OCI-LY7 (cell line): ENCODE results near the gene NRN1. TPM values are rescaled to one million over a fixed set of nuclear protein-coding genes. Genes with fewer than 3 reads are reported as not detected.

Experiments
- BruUV-seq: library from RNA; stranded (reverse); fragments of 400-500 nt; replicated peaks from 2 replicates; lab custom pipeline; 2021; lab: Mats Ljungman, UMichigan
- CTCF ChIA-PET: fragments of 300-600 bp; sonication (Branson Sonifier 250); formaldehyde crosslinking; loops from one replicate; lab custom pipeline; 2022; ENCODE audit warnings: antibody characterized with exemption; ENCODE audit not compliant: unreplicated experiment; lab: Charles Lee
- POLR2A ChIA-PET: fragments of 300-600 bp; sonication (Branson Sonifier 250); formaldehyde crosslinking; loops from one replicate; lab custom pipeline; 2022; ENCODE audit warnings: antibody characterized with exemption; lab: Charles Lee
- DNase-seq: peaks from one replicate; pipeline ENCODE4 v3.0.0-alpha.2; 2015; ENCODE audit warnings: low spot score
- H2AFZ ChIP-seq: fragments of 200-600 bp; sonication (generic), shearing (Covaris generic); 2 replicates; pipeline ENCODE4 v1.6.1; 2014; ENCODE audit warnings: mild to moderate bottlenecking, antibody characterized with exemption, low read length, moderate library complexity
- H3K27ac ChIP-seq: fragments of 200-600 bp; sonication (generic); 2 replicates; pipeline ENCODE4 v1.5.1; 2014; ENCODE audit warnings: mixed run types, low read depth, mild to moderate bottlenecking, moderate library complexity, low read length, inconsistent platforms; ENCODE audit not compliant: poor library complexity, severe bottlenecking
- H3K36me3 ChIP-seq: fragments of 200-600 bp; sonication (generic); 2 replicates; pipeline ENCODE4 v1.6.1; 2014; ENCODE audit warnings: mild to moderate bottlenecking, antibody characterized with exemption, low read length, moderate library complexity, mixed read lengths; ENCODE audit not compliant: insufficient read depth
- H3K4me1 ChIP-seq: fragments of 200-600 bp; sonication (generic); 2 replicates; pipeline ENCODE4 v1.5.1; 2014; ENCODE audit warnings: mild to moderate bottlenecking, low read length; ENCODE audit not compliant: insufficient read depth, poor library complexity, severe bottlenecking
- H3K4me2 ChIP-seq: fragments of 200-600 bp; sonication (generic); 2 replicates; pipeline ENCODE4 v1.6.1; 2014; ENCODE audit warnings: mild to moderate bottlenecking, low read length
- H3K4me3 ChIP-seq: fragments of 200-600 bp; sonication (generic); 2 replicates; pipeline ENCODE4 v1.5.1; 2014; ENCODE audit warnings: mild to moderate bottlenecking, low read depth, low read length; ENCODE audit not compliant: poor library complexity, severe bottlenecking
- H3K79me2 ChIP-seq: fragments of 200-600 bp; sonication (generic); 2 replicates; pipeline ENCODE4 v1.6.1; 2016; ENCODE audit warnings: low read depth, mild to moderate bottlenecking, low read length, moderate library complexity, mixed read lengths; ENCODE audit not compliant: insufficient read depth
- H3K9me2 ChIP-seq: fragments of 200-600 bp; sonication (generic); 2 replicates; pipeline ENCODE4 v1.6.1; 2016; ENCODE audit warnings: mild to moderate bottlenecking, low read length, mixed read lengths; ENCODE audit not compliant: insufficient read depth
- H3K9me3 ChIP-seq: fragments of 200-600 bp; sonication (generic); 2 replicates; pipeline ENCODE4 v1.6.1; 2014; ENCODE audit warnings: mild to moderate bottlenecking, mixed run types, low read length, mixed read lengths
- H4K20me1 ChIP-seq: fragments of 200-600 bp; sonication (generic); 2 replicates; pipeline ENCODE4 v1.6.1; 2014; ENCODE audit warnings: mild to moderate bottlenecking, antibody characterized with exemption, low read length, moderate library complexity, mixed read lengths; ENCODE audit not compliant: insufficient read depth
- EZH2phosphoT487 ChIP-seq: fragments of 200-600 bp; sonication (generic); IDR thresholded peaks from 2 replicates; pipeline ENCODE4 v1.6.1; 2018; ENCODE audit warnings: low read depth, borderline replicate concordance, mild to moderate bottlenecking, mixed run types, antibody characterized with exemption, low read length, moderate library complexity, mixed read lengths
- intact Hi-C: fragments of 100-400 bp; cut with micrococcal nuclease; formaldehyde crosslinking; loops from one replicate; pipeline ENCODE4 v1.10.0; 2022; ENCODE audit not compliant: unreplicated experiment
- total RNA-seq, 2 experiments: library from RNA; depleted of rRNA in 1 of 2; stranded (reverse); fragments of >200 nt in 1 of 2; shearing (Covaris generic) in 1 of 2; gene quantifications; 2 replicates each; pipeline ENCODE4 v1.2.3, GENCODE V29; 2014 to 2022
- TF ChIP-seq, protein P1 (sequence below): fragments of 200-600 bp; sonication (generic); conservative IDR thresholded peaks from 2 replicates; pipeline ENCODE4 v1.5.1; 2014; ENCODE audit warnings: mild to moderate bottlenecking, antibody characterized with exemption, low read length, moderate library complexity, mixed read lengths

NRN1 gene
- total RNA-seq, 2 experiments from 2014 or later = 6.4 to 24.8 TPM

DNA sequence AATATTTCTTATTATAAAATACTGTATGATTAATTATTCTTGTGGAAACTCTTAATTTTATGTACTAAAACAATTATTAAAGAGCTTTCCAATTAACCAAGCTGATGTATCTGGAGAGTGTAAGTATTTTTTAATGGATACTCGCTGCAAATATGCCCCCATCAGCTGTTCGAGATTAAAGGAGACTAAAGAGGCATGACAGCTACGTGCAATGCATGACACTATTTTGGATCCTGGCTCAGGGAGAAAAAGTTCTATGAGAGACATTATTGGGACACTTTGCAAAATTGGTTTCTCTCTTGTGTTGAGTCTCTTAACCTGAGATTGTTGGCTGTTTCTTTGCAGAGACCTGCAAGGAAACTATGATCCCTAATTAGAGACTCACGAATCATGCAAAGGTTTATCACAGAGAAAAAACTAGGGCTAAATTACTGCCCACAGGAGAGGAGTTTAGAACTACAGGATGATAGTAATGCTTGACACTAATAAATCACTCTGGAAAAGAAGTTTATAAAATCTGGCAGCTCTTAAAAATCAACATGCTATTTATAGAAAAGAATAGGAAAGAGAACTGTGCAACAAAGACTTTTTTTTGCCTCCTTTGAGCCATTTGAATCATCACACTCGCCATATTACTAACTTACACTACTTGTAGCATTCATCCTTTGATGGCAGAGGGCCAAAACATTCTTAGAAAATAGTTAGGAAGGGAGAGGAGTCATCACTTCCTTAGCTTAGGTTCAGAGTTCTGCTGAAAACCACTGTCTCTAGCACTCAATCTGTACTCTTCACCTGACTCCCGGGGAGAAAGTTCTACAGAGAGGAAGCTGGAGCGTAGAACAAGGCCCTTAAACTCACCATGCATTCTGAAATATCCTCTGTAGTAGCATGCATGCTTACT is 25.3 kb downstream of the NRN1 start:
- intact Hi-C loops = no loop called here
- Histone ChIP-seq H3K4me1 (no peaks in the 10 kb centered on the region), H3K4me3 (no peak overlapping the region), H3K4me2 (no peak overlapping the region), H4K20me1 (no peaks in the 10 kb centered on the region), H2AFZ (no peak overlapping the region), H3K9me3 (no peaks in the 10 kb centered on the region), H3K27ac (no peak overlapping the region), H3K79me2 (no peaks in the 10 kb centered on the region), H3K9me2 (no peaks in the 10 kb centered on the region), H3K36me3 (no peaks in the 10 kb centered on the region)
- POLR2A ChIA-PET = no interaction called here
- no peak for TF ChIP-seq EZH2phosphoT487
- TF ChIP-seq, protein P1, sequence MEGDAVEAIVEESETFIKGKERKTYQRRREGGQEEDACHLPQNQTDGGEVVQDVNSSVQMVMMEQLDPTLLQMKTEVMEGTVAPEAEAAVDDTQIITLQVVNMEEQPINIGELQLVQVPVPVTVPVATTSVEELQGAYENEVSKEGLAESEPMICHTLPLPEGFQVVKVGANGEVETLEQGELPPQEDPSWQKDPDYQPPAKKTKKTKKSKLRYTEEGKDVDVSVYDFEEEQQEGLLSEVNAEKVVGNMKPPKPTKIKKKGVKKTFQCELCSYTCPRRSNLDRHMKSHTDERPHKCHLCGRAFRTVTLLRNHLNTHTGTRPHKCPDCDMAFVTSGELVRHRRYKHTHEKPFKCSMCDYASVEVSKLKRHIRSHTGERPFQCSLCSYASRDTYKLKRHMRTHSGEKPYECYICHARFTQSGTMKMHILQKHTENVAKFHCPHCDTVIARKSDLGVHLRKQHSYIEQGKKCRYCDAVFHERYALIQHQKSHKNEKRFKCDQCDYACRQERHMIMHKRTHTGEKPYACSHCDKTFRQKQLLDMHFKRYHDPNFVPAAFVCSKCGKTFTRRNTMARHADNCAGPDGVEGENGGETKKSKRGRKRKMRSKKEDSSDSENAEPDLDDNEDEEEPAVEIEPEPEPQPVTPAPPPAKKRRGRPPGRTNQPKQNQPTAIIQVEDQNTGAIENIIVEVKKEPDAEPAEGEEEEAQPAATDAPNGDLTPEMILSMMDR = no peak
- DNase-seq = no peak
- no TSS peak for BruUV-seq
- CTCF ChIA-PET = no interaction called here

DNA sequence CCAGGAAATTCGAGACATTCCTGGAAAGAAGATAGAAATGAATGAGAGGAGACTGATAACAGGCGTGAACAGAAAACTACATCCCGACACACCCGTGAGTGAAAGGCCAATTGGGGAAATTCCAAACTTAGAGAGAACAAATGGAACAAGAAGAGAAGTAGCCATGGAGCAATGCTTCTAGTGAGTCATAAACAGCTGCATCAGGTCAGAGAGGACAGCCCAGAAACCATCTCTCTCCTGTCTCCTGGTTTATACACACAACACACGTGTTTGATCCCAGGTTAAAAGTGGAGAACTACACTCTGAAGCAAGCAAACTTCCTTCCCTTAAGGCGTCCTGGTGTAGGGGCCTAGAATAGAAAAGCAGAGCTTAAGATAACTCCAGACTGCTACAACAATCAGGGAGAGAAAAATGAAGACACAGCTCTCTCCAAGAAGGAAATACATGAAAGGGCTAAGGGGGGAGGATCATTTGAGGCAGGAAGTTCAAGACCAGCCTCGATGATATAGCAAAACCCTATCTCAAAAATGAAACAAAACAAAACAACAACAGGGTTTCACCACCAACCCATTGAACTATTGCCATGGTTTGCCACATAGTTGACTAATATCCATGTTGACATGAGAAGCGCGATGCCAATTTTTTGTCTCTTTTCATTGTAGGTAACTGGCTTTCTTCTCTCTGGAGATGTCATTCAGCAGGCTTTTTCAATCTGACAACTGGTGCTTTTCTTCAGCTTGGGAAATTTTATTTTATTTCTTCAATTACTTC is 26.9 kb downstream of the NRN1 start:
- no peaks in the 10 kb centered on the region for H3K4me1 ChIP-seq
- CTCF ChIA-PET = no interaction called here
- H3K79me2 ChIP-seq = no peaks in the 10 kb centered on the region
- H4K20me1 ChIP-seq = no peaks in the 10 kb centered on the region
- no TSS peak for BruUV-seq
- POLR2A ChIA-PET = no interaction called here
- TF ChIP-seq, protein P1 = no peak
- TF ChIP-seq EZH2phosphoT487 = no peak
- H3K4me3 ChIP-seq = no peak overlapping the region
- no peaks in the 10 kb centered on the region for H3K36me3 ChIP-seq
- H3K27ac ChIP-seq = no peak overlapping the region
- no peak overlapping the region for H3K4me2 ChIP-seq
- DNase-seq = no peak
- H3K9me2 ChIP-seq = no peaks in the 10 kb centered on the region
- no peaks in the 10 kb centered on the region for H3K9me3 ChIP-seq
- intact Hi-C loops = no loop called here
- no peak overlapping the region for H2AFZ ChIP-seq
